Fibroblast of skin of right quadriceps (primary cell): Measurements from ENCODE around the gene EBF3.
A peak's percentile ranks its signal among the peaks of the same experiment; 100 is the strongest.

Experiments used
- DNase-seq: peaks from one replicate; pipeline ENCODE4 v3.0.0-alpha.2; 2013

Gene EBF3

DNA sequence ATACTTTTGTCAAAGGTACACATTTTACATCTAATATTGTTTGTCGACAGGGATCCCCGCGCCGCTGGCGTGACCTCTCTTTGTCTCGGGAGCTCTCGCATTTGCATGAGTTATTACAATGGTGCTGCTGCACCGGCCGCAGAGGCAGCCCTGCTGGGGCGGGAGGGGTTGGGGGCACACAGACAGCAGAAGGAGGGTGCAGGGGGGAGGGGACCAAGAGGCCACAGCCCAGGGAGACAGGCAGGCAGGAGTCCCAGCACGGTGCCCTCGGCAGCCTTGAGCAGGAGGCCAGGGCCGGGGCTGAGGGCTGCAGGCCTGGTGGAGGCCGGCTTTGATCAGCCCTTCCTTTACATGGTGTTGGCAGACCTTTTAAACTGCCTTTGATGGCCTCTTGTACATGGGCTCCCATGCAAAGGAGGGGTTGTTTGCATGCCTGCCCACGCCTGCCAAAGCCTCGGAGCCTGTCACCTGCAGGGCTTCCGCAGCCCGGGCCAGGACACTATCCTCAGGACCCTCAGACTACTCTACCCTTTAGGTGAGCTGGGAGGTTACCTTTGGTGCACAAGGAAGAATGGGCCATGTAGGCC, 95.5 kb downstream of the EBF3 start:
- DNase-seq = no peak

DNA sequence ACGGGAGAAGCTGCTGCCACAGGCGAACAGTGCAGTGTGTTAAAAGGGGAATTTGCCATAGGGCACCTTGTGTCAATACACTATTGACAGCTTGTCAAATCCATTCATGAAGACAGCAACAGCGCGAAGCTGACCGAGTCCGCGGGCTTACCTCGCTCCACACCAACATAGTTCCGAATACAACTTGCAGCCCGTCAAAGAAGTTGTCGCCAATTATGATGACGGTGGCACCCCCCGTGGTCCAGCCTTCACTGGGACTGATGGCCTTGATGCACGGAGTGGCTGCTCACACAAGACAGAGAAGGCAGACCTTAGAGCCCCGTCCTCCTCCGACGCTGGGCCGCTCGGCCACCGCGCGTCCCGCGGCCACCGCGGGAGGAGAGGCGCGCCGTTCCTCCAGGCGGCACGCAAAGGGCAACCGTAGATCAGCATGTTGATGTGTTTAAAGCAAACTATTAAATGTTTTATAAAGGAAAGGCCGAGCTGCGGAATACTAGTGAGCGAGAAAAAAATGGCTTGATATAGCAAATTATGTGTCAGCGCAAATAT, 96.4 kb downstream of the EBF3 start:
- DNase-seq = no peak

DNA sequence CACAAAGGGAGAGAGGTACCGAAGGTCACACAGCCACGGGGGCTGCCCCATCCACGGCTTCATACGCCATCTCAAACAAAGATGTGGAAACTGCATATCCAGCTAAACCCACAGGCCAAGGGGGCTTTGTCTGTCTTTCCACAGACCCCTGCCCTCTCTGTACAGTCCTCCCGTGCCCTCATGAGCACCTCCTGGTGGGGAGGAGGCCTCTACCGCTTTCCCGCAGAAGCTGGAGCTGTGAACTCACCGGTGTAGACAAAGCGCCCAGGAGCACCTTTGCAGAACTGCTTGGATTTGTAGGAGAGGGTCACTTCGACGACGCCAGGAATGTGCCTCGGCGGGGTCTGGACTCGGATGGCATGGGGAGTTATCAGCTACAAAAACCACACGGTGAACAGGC, 97.2 kb downstream of the EBF3 start:
- no peak for DNase-seq

DNA sequence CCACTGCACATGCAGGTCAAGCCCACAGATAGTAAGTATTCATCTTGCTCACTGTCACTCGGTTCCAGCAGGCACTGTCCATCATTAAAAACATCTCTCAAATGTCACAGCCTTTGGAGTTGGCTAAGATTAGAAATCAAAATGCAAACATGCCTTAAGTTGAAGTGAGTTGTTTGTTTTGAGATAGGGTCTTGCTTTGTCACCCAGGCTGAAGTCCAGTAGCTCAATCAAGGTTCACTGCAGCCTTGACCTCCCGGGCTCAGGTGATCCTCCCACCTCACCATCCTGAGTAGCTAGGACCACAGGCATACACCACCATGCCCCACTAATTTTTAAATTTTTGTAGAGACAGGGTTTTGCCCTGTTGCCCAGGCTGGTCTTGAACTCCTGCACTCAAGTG, 98.1 kb downstream of the EBF3 start:
- no peak for DNase-seq

DNA sequence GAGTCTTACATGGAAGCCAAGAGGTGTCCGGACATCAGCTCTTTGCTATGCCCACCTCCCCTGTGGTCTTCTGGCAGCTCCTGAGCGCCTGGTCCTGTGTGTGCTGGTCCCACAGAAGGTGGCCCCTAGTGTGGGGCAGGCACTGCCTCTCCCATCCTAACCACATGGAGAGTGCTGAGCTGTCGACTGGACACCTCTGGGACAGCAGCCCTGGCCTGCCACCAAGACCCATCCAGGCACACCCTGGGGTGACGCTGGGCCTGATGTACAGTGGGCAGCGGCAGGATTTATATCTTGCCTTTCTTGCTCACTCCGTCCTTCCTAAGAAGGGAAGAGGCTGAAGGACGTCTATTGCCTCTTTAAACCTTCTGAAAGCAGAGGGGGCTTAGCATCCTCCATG, 98.7 kb downstream of the EBF3 start:
- no peak for DNase-seq

DNA sequence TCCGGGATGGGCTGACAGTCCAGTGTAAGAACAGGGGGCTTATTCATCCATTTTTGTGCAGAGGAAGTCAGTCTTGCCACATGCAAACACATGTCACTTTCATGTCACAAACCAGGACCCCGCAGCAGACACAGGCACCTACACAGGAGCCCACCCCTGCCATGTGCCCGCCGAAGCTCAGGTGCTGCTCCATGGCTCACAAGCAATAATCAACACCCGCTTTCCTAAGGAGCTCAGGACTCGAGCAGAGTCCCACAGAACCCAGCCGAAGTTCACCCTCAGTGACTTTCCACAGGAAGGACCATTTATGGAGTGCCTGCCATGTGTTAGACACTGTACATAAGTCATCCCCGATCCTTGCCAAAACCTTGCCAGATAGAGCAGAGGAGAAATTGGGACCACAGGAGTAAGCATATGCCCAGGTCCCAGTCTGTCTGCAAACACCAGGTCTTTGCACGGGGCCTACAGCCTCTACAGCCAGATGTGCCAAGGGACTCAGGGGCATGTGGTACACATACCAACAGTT, 99.4 kb downstream of the EBF3 start:
- DNase-seq = no peak

DNA sequence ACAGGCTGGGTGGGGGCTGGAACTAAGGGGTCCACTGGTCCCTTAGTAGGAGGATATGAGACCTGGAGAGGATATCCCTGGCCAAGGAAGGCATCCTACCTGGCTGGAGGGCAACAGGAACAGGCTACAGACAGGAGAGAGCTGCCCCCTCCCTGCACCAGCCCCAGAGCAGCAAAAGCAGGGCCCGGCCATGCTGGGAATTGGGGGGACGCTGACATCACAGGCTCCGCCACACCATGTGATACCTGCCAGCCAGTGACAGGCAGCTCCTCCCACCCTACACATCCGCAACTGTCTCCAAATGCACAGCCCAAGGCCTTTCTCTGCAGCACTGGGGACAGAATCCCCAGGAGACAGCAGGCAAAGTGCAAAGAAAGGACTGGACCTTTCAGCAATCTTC, 100.0 kb downstream of the EBF3 start:
- no peak for DNase-seq

DNA sequence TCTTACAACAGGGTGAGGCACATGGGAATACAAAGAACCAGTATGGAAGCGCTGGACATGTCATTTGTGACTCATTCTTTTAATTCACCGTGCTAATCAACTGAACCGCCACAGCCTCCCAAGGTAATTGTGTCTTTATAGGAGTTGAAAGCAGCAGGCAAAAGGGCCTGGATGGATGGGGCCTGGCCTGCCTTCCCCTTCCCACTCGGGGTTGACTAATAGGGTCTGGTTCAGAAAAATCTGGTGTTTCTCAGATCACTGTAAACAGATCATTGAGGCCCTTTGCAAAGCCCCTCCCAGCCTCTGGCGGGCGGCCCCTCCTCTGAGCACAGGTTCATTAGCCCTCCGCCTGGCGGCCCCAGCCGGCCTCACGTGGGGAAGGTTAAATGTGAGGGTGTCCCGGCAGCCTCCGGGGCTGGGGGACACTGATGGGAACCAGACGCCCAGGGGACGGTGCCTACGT, 100.8 kb downstream of the EBF3 start:
- DNase-seq = no peak

DNA sequence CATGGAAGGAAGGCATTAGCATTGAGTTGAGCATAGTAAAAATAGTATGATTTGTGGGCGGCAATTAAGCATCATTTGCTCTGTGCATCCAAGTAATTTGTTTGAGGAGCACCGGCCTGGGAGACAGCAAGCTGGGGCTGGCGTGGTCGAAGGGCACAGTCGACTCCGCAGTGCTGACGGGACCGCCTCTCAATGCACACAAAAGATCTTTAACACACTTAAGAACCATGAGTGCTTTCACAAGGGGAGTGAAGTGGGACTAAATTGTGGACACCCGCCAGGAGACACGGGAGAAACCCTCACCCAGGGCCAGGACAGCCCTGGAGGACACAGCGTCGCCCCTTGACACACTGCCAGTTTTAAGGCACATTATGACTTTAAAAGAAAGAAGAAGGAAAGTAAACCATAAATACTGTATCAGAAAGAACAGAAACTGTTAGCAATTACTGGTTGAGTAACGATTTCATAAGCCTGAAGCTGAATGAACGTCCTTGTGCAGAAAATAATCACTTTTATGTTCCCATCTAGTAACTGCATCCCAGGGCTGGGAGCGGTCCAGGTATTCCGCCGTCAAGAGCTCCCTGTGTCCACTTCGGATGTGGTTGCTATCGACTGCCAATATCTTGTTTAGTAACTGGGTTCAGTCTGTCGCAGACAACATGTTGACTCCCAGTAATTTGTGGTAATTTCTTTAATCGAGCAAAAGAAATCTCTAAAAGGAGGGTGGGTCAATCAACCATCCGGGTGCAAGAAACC, 102.1 kb downstream of the EBF3 start:
- no peak for DNase-seq

DNA sequence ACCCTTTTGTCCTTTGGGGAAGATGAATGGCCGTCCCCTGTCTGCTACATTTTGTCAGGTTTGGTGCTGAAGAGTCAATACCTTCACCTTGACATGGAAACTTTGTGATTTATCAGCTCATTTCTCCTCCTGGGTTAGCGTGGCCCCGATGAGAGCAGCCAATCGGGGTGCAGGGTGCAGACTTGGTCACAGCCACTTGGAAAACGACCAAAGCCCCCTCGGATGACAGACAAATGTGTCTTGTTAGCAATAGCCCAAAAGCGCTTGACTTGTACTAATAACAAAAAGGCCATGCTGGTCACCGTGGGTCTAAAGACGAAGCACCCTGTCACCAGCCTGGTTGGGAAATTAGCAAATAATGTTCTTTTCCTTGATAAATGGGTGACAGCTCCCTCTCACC, 103.7 kb downstream of the EBF3 start:
- DNase-seq = no peak

DNA sequence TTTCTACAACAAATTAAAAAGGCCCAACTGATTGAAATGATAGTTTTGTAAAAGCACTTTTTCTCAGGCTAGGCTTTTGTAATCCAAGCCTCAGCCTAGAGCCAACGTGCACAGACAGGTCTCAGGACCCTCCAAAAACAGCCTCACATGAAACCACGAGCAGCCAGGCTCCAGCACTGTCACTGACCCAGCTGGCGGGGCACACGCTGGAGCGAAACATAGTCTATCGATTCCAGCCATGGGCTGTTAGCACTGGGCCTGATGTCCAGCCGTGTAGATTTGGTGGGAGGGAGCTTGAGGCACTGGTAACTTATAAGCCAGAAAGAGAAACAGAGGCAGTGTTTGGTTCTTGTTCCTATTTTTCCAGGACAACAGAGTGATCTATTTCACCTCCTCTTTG, 104.5 kb downstream of the EBF3 start:
- no peak for DNase-seq

DNA sequence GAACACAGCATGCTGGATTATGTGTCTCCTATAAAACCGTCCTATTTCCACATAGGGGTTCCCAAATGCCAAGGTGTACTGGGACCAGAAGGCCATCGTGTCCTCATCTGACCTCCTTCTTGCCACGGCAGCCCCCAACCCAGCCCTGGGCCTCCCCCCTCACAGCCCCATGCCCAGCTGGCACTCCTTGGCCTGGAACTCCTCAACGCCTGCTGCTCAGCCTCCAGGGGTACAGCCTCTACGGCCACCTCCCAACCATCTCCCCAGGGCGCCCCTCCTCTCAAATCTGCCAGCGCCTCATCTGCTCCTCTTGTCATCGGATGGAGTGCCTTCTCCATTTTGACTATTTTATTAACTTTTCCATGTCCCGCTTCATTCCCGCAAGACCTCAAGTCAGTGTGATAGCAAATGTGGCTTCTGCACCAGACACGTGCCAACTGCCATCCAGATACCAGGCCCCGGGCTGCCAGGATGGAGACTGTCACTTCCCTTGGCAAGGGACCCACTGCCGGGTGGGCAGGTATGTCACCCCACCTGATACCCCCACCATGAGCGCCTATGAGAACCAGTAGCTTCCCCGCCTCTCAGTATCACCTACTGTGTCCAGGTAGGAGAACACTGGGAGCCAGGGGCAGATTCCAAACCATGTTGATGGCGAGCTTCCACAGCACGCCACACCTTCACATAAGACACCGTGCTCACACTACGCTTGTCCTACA, 106.7 kb downstream of the EBF3 start:
- no peak for DNase-seq

DNA sequence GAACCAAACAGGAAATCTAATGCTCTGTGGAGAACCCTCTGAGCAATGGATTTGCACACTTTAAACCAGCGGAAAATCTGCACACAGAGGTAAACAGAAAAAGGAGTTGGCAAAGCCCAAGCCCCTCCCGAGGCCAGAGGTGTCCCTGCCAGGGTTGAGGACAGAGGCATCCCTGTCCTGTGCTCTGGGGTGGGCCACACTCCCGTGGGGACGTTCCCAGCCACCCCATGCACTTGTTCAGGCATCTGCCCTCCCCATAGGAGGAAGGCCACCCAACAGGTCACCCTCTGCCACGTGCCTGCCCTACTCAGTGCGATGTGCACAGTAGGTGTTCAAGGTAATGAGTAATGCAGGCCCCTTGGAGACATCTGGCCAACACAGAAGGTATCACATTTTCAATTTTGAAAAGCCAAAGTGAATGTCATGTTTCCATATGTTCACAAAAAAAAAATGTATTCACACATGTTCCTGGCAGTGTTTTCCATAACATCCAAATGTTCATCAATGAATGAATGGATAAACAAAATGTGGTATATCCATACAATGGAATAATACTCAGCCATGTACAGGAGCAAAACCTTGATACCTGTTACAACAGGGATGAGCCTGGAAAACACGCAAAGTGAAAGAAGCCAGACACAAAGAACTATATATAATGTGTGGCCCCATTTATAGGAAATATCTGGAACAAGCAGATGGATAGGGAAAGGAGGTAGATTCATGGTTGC, 108.1 kb downstream of the EBF3 start:
- no peak for DNase-seq

DNA sequence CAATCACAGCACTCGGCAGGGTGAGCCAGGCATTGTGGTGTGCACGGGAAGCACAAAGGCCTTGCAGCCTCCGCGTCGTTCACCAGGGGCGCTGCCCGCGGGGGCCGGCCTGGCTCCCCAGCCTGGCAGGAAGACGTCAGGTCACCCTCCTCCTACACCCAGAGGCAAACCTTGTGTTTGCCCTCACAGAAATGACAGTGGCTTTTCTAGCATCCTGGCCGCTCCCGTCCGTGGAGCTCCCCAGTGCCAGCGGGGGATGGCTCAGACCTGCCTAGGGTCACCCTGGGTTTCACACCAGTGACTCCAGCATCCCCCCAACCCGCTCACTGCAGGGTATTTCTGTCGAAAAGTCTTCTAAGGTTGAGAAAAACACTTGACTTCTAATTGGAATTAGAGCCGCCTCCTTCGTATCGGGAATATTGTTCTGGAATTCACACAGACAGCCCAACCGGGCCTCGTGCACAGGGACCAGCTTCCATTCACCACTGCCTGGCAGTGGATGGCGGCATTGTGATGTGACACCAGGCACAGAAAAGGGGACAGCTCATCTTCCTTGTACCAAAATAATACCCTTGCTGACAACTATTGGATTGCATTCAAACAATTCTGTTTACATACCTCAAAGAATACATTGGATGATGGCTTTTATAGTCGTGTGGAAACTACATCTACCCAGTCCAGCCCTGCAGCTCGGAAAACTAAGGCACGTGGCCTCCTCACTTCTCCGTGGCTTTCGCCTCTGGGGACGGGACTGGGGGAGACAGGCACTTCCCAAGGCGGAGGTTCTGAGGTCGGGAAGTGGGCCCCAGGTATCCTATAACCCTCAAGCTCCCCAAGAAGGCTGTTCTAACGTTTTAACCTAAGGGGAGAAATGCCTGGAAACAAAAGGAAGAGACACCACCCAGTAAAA, 109.0 kb downstream of the EBF3 start:
- DNase-seq = no peak

DNA sequence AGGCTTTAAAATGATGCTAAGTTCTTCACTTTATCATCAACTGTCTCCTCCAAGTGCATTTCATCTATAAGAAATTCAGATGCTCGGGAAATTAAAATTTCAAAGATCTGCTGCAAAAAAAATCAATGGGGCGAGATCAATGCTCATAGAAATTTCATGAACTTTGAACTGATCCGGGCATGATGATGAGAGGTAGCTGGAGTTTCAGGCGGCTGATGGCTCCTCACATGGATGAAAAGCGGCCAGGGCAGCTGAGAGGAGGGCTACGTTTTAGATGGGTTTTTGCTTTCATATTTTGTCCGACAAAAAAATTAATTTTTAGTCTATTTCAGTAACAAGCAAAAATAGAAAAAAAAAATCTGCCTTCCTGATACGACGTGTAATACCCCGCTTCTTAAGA, 109.9 kb downstream of the EBF3 start:
- no peak for DNase-seq

DNA sequence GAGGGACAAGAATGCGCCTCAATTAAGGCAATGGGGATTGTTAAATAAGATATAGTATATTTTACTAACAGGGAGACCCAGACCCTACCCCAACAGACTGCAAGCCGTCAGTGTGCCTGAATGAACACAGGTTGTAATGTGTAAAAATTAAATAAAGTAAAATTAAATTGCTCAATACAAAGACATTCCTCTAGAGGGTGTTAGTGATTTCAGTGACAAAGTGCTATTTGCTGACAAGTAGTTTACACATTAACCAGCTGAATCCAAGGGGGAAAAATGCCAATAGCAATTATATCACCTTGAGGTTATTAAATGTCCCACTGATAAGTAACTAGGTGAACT, 110.5 kb downstream of the EBF3 start:
- DNase-seq = peak; percentile 2

DNA sequence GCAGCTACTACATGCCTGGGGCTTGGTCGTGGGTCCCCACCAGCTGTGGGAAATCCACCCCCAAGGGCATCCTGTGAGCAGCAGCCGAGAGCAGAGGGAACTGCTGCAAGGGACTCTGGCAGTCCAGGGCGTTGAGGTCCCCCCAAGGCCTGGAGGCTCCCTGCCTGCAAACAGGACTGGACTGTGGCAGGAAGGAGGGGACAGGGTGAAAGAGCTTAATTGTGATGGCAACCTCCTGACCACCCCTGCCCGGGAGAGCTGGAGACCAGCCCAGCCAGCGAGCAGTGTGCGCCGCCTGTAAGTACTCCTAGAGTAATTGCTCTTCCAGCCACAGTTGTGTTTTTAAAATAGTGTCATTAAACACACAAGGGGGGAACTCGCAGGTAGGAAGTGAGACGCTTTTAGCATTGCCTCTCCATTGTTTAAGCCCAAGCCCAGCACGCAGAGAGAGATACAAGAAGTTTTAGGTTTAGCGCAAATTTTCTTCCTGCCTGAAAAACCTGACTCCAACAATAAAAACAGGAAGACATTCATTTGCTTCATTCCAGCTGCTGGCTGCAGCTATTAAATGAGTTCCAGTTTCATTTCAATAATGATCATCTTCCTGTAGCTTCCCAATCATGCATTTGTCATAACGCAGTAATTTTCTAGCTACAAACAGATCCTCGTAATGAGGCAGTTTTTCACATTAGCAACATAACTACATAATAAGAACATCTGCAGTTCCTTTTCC, 111.1 kb downstream of the EBF3 start:
- DNase-seq = no peak

DNA sequence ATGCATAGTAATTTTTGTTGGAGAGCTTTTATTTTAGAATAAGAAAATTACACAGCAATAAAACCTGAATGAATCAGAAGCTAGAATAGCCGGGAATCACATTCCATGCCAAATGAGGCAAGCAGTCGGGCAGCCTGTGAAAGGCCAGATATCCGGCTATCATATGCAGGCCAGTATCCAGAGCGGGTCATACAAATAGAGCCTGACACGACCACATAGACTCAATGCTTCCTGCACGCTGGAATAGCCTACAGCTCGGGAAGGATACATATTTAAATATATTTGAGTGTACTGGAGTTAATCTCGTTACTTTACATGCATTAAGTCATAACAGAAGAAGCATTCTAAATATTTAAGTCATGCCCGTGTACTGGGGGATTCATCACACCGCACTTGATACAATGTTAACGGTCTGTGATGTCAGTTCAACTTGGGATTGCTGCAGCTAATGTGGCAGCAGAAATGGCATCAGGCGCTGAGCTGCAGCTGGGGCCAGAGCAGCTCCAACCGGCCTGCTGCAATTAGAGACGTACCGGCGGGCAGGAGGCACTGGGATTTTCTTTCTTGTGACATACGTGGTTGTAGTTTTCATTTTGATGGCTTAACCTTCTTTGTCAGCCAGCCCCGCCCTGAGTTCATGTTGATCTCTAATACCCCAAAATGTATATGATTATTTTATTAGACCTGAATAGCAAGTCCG, 112.0 kb downstream of the EBF3 start:
- peak; percentile 2 for DNase-seq

DNA sequence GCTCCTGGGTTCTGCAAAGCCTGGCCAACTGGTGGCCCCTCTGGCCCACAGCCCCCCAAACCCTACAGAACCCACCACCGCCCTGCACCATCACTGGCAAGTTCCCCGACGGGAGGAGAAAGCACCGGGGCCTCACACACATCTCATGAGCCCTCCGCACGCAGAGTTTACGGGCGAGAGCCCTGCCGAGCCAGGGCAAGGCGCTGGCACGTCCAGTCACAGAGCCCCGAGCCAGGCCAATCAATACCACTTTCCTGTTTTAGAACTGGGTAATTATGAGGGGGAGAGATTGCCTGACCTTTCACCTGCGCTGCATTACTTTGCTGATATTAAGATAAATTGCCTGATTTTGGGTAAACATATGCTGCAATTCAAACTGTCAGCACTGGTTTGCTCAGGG, 113.3 kb downstream of the EBF3 start:
- DNase-seq = no peak

DNA sequence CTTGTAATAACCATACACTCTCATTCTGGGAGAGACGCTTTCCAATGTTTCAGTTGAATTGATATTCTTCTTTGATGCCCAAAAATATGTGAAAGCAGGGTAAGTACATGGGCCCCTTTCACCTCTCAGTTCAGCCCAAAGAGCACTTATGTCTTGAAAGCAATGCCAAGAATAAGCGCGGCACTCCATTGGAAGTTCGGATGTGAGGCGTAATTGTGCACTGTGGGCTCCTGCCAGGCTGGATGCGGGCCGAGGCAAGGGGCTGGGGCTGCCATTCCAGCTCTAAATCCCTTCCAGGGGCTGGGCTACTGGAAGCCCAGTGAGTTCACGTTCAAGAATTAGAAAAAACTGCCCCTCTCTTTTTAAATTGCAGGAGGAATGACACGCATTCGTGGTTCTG, 113.8 kb downstream of the EBF3 start:
- DNase-seq = no peak

DNA sequence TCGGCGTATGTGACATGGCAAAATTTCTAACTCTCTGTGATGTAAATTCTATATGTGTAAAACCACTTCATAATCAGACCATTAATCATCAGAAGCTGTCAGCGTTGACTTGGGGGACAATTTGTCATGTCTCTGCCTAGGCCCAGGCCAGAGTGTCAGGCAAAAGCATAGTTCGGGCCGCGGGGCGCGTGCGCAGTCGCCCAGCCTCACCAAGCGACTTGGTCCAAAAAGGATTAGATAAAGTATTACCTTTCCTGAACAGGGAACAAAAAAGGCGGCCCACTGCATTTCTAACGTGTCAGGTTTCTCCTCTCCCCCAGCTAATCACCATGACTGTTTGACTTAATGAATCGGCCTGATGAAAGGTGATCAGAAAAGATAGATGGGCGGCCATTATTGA, 114.2 kb downstream of the EBF3 start:
- DNase-seq = no peak
